ENCODE measurements around the gene USP40.

GRCh38 chr2:233492078-233492477, 74.5 kb downstream of the USP40 start:
- no peak for TF ChIP-seq CTCF (tag by site-specific recombination; IDR thresholded peaks at IDR 0.05)
- TF ChIP-seq, protein P1, sequence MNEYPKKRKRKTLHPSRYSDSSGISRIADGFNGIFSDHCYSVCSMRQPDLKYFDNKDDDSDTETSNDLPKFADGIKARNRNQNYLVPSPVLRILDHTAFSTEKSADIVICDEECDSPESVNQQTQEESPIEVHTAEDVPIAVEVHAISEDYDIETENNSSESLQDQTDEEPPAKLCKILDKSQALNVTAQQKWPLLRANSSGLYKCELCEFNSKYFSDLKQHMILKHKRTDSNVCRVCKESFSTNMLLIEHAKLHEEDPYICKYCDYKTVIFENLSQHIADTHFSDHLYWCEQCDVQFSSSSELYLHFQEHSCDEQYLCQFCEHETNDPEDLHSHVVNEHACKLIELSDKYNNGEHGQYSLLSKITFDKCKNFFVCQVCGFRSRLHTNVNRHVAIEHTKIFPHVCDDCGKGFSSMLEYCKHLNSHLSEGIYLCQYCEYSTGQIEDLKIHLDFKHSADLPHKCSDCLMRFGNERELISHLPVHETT (tag by site-specific recombination; IDR thresholded peaks at IDR 0.05): no peak
- TF ChIP-seq, protein P2, sequence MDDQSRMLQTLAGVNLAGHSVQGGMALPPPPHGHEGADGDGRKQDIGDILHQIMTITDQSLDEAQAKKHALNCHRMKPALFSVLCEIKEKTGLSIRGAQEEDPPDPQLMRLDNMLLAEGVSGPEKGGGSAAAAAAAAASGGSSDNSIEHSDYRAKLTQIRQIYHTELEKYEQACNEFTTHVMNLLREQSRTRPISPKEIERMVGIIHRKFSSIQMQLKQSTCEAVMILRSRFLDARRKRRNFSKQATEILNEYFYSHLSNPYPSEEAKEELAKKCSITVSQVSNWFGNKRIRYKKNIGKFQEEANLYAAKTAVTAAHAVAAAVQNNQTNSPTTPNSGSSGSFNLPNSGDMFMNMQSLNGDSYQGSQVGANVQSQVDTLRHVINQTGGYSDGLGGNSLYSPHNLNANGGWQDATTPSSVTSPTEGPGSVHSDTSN (CRISPR knock-in tag; IDR thresholded peaks at IDR 0.05): no peak
- no peak for TF ChIP-seq ZBTB49 (tag by site-specific recombination; IDR thresholded peaks at IDR 0.05; ENCODE audit: low read depth)
- no peak for TF ChIP-seq TCF7L2 (IDR thresholded peaks at IDR 0.05; ENCODE audit: borderline replicate concordance, low read depth, low read length)
- TF ChIP-seq, protein P3, sequence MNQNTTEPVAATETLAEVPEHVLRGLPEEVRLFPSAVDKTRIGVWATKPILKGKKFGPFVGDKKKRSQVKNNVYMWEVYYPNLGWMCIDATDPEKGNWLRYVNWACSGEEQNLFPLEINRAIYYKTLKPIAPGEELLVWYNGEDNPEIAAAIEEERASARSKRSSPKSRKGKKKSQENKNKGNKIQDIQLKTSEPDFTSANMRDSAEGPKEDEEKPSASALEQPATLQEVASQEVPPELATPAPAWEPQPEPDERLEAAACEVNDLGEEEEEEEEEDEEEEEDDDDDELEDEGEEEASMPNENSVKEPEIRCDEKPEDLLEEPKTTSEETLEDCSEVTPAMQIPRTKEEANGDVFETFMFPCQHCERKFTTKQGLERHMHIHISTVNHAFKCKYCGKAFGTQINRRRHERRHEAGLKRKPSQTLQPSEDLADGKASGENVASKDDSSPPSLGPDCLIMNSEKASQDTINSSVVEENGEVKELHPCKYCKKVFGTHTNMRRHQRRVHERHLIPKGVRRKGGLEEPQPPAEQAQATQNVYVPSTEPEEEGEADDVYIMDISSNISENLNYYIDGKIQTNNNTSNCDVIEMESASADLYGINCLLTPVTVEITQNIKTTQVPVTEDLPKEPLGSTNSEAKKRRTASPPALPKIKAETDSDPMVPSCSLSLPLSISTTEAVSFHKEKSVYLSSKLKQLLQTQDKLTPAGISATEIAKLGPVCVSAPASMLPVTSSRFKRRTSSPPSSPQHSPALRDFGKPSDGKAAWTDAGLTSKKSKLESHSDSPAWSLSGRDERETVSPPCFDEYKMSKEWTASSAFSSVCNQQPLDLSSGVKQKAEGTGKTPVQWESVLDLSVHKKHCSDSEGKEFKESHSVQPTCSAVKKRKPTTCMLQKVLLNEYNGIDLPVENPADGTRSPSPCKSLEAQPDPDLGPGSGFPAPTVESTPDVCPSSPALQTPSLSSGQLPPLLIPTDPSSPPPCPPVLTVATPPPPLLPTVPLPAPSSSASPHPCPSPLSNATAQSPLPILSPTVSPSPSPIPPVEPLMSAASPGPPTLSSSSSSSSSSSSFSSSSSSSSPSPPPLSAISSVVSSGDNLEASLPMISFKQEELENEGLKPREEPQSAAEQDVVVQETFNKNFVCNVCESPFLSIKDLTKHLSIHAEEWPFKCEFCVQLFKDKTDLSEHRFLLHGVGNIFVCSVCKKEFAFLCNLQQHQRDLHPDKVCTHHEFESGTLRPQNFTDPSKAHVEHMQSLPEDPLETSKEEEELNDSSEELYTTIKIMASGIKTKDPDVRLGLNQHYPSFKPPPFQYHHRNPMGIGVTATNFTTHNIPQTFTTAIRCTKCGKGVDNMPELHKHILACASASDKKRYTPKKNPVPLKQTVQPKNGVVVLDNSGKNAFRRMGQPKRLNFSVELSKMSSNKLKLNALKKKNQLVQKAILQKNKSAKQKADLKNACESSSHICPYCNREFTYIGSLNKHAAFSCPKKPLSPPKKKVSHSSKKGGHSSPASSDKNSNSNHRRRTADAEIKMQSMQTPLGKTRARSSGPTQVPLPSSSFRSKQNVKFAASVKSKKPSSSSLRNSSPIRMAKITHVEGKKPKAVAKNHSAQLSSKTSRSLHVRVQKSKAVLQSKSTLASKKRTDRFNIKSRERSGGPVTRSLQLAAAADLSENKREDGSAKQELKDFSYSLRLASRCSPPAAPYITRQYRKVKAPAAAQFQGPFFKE (tag by site-specific recombination; IDR thresholded peaks at IDR 0.05; ENCODE audit: borderline replicate concordance): no peak
- TF ChIP-seq, protein P4, sequence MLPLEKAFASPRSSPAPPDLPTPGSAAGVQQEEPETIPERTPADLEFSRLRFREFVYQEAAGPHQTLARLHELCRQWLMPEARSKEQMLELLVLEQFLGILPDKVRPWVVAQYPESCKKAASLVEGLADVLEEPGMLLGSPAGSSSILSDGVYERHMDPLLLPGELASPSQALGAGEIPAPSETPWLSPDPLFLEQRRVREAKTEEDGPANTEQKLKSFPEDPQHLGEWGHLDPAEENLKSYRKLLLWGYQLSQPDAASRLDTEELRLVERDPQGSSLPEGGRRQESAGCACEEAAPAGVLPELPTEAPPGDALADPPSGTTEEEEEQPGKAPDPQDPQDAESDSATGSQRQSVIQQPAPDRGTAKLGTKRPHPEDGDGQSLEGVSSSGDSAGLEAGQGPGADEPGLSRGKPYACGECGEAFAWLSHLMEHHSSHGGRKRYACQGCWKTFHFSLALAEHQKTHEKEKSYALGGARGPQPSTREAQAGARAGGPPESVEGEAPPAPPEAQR (tag by site-specific recombination; IDR thresholded peaks at IDR 0.05): no peak
- TF ChIP-seq, protein P5, sequence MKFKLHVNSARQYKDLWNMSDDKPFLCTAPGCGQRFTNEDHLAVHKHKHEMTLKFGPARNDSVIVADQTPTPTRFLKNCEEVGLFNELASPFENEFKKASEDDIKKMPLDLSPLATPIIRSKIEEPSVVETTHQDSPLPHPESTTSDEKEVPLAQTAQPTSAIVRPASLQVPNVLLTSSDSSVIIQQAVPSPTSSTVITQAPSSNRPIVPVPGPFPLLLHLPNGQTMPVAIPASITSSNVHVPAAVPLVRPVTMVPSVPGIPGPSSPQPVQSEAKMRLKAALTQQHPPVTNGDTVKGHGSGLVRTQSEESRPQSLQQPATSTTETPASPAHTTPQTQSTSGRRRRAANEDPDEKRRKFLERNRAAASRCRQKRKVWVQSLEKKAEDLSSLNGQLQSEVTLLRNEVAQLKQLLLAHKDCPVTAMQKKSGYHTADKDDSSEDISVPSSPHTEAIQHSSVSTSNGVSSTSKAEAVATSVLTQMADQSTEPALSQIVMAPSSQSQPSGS (tag by site-specific recombination; IDR thresholded peaks at IDR 0.05; ENCODE audit: low read depth): no peak

All from HEK293 (cell line).